GM19035 (cell line): ENCODE results near the gene CYBA.
"Not testable (repeated sequence)": the region's sequence is repeated elsewhere in the genome, so short reads cannot be mapped to it uniquely, and the experiment has no call there.

Source experiments
- ATAC-seq: cut with Tn5 transposase; IDR thresholded peaks from one replicate; pipeline ENCODE4 v1.9.1; 2021; ENCODE audit not compliant: unreplicated experiment

The CYBA gene

DNA sequence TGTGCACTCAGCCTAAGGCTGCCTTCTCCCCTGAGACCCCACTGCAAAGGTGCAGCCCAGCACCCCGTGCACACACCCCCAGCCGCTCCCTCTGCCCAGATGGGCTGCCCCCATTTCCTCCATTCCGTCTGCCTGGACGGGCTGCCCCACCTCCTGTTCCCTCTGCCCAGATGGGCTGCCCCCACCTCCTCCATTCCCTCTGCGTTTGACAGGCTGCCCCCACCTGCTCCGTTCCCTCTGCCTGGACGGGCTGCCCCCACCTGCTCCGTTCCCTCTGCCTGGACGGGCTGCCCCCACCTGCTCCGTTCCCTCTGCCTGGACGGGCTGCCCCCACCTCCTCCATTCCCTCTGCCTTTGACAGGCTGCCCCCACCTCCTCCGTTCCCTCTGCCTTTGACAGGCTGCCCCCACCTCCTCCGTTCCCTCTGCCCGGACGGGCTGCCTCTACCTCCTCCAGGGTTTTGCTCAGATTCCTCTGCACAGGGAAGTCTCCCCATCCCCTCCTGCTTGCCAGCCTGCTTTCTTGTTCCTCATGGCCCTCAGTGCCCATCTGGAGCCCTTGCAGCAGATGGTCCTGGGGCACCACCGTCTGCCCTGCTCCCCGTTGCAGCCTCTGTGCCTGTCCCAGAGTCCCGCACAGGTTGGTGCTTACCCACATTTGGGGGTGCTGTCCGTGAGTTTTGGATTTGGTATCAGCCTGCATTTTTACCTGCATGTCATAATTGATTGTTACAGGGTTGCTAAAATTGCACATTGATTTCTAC is 35.9 kb downstream of the CYBA start:
- ATAC-seq, result no peak

DNA sequence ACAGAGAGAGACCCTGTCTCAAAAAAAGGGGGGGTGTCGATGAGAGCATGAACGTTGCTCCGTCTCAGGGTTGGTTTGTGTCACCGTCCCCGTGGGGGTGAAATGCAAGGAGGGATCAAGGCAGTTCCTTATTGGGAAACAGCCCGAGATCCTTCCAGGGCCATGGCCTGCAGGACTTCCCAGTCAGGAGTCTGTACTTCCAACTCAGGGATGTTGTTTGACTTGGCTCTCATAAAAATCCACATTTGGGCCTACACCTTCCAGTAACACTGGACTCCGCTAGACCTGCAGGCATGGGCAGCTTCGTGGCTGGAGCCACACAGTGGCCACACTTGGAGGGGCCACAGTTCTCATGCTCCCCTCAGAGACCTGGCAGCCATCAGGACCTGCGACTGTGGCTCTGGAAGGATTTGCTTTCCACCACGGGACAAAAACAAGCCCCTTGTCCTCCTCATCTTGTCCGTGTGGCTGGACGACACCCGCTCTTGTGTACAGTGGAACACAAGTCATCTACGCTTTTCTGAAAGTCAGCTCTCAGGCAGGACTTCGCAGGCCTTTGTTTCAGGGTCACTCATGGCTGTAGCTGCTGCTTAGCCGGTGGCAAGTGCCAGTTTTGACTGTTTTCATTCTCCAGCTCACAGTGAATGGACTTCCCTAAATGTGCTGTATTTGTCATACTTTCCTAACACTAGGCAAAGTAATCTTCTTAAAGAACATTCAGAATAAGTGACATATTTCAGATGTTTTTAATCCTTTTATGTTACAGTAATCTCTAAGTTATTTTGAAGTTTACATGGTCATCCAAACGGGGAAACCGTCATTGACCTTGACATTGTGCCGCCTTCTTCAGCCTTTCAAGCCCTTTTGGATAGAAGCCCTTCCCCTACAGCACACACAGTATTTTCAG is 36.7 kb downstream of the CYBA start:
- ATAC-seq, result no peak

DNA sequence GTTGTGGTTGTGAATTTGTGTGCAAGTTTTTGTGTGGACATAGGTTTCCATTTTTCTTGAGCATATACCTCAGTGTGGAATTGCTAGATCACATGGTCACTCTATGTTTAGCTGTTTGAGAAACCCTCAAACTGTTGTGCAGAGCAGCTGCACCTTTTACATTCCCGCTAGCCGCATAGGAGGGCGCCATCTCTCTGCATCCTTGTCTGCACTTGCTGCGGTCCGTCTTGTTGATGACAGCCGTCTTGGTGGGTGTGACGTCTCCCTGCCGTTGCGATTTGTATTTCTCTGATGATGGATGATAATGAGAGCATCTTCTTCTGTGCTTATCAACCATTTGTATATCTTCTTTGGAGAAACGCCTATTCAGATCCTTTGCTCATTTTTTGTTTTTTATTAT is 37.6 kb downstream of the CYBA start:
- ATAC-seq, result no peak

DNA sequence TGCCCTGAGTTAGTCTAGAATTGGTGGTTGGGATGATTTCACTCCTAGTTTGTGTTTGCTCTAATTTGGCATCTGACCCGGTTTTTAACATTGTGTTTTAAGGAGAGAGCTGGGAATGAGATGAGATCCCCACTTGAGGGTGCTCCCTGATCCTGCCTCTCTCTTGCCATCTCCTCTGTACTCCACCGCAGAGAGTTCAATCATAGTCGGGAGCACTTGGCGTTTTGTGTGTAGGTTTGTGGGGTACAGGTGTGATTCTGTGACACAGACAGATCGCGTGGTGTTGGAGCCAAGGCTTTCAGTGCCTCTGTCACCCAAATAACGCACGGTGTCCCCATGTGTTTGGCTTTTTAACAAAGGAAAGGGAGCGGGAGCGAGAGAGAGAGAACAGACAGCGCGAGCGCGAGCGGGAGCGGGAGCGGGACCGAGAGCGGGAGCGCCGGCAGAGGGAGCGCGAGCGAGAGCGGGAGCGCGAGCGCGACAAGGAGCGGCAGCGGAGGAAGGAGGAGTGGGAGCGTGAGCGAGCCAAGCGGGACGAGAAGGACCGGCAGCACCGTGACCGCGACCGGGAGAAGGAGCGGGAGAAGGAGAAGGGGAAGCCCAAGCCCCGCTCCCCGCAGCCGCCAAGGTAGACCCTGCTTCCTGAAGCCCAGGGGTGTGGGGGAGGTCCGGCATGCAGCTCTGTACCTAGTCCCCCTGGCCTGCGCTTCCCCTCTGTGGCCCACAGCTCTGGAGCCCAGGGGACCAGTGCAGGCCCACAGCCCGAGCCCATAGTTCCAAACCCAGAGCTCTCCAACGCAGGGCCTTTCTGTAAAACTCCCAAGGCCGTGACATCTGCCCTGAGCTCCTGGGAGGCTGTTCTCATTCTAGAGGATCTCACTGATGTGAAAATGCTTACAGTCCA is 39.7 kb downstream of the CYBA start:
- ATAC-seq, result no peak

DNA sequence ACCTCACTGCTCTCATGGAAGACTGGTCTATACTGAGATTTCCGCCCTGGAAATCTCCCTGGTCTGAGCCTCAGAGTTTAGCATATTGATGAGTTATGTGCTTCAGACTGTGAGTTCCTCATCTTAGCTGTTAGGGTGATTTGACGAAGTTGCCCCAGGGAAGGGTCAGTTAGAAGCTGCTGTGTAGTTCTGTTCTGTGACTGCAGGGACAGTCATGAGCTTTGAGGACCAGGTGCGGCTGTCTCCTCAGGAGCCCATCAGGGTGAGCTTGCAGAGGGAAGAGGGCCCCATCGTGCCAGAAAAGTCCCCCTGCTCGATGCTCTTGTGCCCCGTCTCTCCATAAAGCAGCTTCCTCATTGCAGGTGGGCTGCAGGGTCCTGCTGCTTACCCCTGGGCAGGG is 40.8 kb downstream of the CYBA start:
- no peak for ATAC-seq

DNA sequence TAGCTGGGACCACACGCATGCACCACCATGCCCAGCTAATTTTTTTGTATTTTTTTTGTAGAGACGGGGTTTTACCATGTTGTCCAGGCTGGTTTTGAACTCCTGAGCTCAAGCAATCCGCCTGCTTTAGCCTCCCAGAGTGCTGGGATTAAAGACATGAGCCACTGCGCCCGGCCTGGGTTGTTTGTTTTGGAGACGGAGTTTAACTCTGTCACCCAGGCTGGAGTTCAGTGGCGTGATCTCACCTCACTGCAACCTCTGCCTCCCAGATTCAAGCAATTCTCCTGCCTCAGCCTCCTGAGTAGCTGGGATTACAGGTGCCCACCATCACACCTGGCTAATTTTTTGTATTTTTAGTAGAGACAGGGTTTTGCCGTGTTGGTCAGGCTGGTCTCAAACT is 41.4 kb downstream of the CYBA start:
- not testable (repeated sequence) for ATAC-seq

DNA sequence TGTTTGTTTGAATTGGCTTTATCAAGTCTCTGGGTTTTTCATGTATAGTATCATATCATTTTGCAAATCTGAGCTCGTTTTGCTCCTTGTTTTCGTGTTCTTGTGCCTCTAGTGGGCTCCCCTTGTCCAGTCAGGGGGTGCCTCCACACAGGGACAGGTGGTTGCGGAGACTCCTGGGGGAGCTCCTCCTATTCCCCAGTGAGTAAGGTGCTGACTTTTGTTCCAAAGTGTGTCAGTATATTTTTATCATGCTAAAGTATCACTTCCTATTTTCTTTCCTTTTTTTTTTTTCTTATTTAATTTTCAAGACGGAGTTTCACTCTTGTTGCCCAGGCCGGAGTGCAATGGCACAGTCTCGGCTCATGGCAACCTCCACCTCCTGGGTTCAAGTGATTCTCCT is 42.8 kb downstream of the CYBA start:
- ATAC-seq, result no peak

DNA sequence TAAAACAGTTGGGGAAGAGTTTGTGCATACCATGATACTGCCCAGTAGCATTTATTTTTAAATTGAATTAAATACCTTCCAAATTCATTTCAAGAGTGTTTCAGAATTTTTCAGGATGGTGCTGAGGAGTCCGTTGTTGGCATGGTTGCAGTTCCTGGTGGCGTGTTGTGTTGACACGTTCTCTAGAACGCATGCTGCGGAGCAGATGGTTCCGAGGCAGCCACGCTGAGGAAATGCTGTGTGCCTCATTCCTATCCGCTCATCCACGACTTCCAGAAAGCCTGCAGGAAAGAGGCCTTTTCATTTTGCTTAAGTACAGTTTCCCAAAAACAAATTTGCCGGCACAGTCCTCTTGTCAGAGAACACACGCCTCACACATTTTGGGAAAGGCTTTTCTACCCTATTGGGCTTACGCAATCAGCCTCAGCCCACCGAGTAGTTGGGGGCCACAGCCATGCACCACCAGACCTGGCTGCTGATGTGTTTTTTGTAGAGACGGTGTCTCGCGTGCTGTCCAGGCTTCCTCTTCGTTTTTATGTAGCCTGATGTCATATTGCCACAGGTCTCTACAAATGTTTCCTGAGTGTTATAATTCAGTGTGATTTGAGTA is 44.6 kb downstream of the CYBA start:
- no peak for ATAC-seq

DNA sequence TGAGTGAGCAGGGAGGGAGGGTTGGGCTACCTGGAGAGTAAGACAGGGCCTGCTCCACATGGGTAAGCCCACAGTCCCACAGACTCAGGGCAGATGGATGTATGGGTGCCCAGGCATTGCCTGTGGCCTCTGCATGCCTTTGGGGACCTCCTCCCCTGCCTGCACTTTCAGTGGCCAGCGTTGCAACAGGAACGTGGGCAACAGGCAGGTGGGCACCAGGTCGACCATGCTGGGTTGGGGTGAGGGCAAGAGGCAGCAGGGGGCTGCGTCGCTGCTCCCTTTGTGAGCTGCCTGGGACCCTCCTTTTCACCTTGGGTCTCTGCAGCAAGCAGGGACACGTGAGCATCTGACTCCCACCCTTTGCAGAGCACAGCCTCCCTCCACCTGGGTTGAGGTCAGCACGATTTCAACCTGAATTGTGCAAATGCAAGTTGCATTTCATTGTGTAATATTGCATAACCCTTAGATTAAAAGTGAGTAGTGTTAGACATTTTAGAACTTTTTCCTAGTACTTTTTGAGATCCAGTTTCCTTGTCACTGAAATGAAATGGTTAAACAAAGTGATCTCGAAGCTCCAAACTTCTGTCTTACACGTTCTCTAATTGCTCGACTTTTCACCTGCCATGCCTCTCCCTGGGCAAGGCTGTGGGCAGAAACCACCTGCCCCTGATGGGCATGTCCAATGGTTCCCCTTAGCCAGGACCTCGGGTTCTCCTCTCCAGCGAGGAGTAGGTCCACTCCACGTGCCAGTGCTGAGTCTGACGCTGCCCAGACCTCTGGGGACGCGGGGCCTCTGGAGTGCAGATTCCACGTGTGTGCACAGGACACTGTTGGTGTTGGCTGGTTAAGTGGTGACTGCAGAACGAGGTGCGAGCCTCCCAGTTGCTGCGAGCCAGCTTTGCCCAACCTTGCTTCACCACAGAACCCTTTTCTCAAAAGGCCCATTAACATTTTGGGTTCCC is 45.4 kb downstream of the CYBA start:
- ATAC-seq, result no peak

DNA sequence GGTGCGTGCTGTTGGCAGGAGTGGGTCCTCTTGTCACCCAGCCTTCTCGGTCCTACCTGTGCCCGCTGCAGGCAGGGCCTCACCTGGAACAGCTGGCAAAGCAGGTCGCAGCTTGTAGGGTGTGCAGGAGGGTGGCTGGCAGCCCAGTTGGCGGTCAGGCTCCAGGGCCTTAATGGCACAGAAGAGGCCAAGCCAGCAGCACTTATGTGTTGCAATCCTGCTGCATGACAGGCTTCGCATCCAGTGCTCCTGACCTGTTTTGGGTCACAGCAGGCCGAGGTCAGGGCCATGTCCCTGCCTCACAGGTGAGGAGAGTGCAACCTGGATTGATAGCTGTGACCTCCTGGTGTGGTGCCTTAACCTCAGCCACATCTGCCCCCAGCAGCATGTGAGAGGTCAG is 48.8 kb downstream of the CYBA start:
- ATAC-seq, result no peak

DNA sequence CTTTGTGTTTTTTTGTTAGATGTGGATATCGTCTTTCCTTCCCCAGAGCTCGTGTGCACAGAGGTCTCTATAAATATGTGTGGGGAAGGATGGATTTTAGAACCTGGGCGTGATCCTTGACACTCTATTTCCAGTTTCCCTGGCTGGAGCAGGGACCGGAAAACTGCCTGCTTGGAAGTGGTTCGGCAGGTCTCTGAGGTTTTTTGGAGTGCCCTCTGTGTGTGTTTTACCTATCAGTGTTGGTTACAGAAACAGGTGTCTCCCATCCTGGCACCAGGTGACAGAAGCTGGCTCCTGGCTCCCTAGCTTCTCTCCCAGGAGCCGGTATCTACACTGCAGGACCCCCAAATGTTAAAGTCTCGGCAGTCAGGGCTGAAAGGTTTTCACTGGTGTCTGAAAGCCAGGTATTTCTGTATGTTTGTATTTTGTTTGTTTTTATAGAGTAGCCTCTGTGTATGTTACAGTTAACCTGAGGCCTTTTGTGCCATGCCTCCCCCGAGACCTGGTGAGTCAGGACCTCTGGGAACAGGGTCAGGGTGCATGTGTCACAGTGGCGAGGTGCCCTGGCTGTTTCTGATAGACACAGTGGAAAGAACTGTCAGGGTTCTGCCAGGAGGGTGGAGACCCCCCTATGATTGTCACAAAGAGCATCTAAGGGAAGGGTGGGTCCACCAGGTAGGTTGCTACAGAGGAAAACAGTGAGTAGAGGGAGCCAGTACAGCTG is 49.4 kb downstream of the CYBA start:
- ATAC-seq, result no peak

DNA sequence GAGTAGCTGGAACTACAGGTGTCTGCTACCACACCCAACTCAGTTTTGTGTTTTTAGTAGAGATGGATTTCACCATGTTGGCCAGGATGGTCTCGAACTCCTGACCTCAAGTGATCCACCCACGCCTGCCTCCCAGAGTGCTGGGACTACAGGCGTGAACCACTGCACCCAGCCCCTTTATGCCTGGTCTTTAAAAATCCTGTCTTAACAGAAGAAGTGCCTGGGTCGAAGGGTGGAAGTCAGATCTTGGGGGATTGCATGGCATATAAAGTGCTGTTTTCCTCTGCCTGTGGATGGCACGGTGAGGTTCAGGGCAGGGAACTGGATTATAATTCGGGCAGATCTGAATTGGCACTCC is 50.3 kb downstream of the CYBA start:
- ATAC-seq, result no peak

DNA sequence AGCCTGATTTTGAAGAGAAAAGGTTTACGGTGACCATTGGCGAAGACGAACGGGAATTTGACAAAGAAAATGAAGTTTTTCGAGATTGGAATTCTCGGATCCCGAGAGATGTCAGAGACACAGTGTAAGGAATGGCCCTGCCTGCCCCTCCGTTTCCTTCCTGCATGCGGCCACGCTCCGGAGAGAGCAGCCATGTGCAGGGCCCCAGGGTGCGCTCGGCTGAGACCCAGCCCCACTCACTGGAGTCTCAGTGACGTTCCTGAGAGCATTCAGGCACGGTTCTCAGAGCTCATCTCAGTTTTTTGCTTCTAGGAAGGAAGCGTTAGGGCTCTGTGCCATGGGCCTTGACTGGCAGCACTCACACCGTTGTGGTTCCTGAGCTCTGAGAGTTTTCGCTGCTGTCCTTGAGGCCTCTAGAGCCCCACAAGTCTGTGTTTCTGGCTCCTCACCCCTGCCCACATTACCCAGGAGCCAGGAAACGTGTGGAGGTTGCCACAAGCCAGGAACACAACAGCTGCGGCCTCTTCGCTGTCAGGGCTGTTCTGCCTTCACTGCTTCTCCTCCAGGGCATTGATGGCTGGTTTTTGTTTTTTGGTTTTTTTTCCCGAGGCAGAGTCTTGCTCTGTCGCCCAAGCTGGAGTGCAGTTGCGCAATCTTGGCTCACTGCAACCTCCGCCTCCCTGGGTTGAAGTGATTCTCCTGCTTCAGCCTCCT is 50.9 kb downstream of the CYBA start:
- ATAC-seq, result no peak

DNA sequence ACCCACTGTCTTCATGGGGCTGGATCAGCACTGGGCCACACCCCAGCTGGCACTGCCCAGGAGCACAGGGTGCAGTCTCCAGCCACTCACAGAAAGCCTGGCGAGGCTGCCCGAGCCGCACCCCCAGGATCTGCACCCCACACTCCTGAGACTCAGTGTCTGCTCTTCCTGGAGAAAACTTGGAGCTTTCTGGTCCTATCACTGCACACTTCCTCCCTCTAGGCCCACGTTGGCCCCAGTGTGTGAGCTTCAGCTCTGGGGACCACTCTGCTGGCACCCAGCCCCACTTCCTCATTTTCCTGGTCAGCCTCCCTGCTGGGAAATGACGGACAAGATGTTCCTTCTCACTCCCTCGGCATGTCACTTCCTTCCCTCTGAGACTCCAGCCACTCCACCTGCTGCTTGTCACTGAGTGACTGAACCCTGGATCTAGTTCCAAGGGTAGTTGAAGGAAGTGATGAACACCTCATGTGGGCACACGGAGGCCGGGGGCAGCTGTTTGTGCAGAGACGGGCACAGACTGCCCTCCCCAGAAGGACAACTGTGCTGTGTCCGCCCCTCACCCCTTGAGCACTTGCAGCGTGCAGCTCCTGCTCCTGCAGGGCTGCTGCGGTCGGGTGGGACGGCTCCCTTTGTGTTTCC is 51.6 kb downstream of the CYBA start:
- ATAC-seq, result no peak

DNA sequence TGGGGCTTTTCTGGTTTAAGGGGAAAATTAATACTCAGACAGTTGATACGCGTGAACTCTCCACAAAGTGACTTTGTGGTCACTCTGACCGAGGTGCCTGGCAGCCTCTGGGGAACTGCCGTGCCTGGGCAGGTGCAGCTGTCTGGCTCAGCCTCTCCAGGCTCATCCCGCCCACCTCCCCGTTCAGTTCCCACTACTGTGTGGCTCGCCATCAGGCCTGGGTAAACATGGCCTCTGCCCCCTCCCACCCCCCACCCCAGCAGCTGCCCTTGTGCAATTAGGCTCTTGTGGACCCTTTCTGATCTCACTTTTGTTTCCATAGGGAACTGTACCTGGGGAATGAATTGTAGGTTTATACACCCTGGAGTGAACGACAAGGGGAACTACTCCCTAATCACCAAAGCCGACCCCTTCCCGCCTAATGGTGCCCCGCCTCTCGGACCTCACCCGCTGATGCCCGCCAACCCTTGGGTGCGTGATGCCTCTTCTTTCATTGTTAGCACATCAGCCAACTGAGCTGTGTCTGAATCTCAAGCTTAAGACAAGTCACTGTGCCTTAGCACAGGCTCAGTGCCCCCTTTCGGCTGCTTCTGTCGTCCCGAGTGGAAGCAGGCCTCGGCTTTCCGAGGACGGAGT is 52.9 kb downstream of the CYBA start:
- no peak for ATAC-seq

DNA sequence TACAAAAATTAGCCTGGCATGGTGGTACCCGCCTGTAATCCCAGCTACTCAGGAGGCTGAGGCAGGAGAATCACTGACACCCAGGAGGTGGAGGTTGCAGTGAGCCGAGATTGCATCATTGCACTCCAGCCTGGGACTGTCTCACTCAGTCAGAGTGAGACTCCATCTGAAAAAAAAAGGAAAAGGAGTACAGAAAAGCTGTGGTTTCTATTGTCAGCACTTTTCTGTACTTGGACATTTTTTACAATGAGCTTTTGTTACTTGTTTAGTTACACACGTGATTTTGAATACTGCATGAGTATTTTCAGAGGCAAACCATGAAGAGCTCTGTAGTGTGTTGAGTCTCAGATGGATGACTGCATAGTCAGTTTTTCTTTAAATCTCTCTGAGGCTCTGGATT is 54.4 kb downstream of the CYBA start:
- ATAC-seq, result no peak

DNA sequence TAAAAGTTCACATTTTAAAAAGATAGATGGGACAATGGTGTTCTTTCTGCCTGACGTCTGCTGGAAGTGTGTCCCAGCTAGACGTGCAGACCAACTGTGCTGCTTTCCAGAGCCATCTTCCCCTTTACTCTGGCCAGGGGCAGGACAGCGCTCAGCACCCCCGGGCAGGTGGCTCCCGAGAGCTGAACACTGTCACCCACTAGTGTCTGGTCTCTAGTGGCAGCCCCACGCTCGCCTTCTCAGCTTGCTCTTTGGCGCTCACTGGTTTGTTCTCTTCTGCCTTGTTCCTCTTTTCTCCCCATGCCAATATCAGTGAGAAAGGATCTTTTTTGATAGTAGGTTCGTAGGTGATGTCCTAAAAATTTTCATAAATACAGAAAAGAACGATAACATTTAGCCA is 54.9 kb downstream of the CYBA start:
- no peak for ATAC-seq

DNA sequence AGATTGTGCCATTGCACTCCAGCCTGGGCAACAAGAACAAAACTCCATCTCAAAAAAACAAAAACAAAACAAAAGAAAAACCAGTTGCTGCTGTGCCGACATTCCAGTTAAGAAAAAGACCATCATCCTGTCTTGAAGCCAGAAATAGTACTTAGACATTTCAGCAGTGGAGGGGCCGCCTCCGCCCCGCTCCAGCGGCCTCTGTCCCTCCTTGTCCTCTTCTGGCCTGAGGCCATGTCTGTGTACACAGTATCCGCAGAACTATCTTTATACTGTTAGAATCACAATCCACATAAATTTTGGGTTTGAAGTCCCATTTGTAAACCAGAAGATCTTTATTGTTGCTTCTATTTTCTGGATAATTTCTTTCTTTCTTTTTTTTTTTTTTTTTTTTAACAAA is 55.8 kb downstream of the CYBA start:
- no peak for ATAC-seq
